IPS-NIHi7 (cell line): ENCODE measurements around the gene FHOD1.

Source experiments
- DNase-seq: peaks from one replicate; pipeline ENCODE4 v3.0.0; 2012; ENCODE audit warnings: mixed read lengths; ENCODE audit errors: extremely low spot score

The FHOD1 gene

GRCh38 chr16:67249178-67250044 lies 2.1 kb upstream of the FHOD1 start:
- peak; percentile 40 for DNase-seq

DNA sequence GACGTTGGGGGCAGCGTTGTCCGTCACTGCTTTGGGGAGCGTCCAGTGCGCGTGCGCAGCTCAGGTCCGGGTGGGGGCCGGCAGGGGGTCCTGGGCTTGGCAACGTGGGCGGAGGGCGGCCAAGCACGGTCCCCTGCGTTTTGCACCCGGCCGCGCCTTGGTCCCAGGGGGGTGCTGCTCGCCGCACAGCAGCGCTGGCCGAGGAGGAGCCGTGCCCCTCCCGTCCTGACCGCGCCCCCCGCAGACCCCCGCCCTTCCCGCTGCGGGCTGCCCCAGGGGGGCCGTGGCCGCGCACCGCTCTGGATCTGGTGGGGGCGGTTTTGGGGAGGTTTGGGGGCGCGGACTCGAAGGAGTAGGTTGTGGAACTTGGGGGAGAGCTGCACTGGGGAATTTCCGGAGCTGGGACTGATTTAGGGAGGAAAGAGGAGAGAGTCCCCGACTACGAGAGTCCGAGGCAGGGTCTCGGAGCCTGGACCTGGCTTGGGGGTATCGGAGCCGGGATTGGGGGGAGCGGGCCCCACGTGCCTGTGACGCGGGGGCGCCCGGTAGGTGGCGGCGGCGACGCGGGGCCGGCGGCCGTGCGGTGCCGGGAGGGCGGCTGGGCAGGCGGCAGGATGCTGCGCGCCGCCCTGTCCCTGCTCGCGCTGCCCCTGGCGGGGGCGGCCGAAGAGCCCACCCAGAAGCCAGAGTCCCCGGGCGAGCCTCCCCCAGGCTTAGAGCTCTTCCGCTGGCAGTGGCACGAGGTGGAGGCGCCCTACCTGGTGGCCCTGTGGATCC lies 1.3 kb upstream of the FHOD1 start, which contains the start of gene SLC9A5:
Gene SLC9A5, plus strand, starts transcription at position 579 of the 777 bp plus-strand sequence. Its CDS starts 36 bp downstream, at position 615.
- DNase-seq: peak; percentile 43

GRCh38 chr16:67248073-67248400 lies 756 bp upstream of the FHOD1 start:
- DNase-seq: no peak

- peak; percentile 87 for DNase-seq
Observed at GRCh38 chr16:67246756-67247191, 507 bp downstream of the FHOD1 start.

GRCh38 chr16:67246081-67246755 lies 1.1 kb downstream of the FHOD1 start:
- peak; percentile 70 for DNase-seq

GRCh38 chr16:67245674-67246080 lies 1.6 kb downstream of the FHOD1 start:
- DNase-seq: no peak

- DNase-seq: no peak
Observed at GRCh38 chr16:67245186-67245585, 2.1 kb downstream of the FHOD1 start.

- no peak for DNase-seq
Observed at GRCh38 chr16:67244387-67245185, 2.7 kb downstream of the FHOD1 start.

DNA sequence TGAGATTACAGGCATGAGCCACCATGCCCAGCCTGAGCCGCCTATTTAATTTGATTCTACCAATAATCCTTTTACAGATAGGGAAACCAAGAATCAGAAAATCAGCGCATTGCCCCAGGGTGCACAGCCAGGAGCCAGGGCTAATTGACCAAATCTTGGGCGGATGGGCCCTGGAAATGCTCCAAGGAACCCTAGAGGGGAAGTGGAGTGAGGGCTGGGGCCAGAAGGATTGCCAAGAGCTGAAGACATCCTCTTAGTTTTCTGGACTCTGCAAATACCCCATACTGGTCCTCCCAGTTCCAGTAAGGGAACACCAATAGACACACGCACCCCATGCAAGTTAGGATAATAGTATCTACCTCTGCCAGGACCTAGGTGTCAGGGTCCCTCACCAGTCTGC lies 3.8 kb downstream of the FHOD1 start:
- DNase-seq: no peak

DNA sequence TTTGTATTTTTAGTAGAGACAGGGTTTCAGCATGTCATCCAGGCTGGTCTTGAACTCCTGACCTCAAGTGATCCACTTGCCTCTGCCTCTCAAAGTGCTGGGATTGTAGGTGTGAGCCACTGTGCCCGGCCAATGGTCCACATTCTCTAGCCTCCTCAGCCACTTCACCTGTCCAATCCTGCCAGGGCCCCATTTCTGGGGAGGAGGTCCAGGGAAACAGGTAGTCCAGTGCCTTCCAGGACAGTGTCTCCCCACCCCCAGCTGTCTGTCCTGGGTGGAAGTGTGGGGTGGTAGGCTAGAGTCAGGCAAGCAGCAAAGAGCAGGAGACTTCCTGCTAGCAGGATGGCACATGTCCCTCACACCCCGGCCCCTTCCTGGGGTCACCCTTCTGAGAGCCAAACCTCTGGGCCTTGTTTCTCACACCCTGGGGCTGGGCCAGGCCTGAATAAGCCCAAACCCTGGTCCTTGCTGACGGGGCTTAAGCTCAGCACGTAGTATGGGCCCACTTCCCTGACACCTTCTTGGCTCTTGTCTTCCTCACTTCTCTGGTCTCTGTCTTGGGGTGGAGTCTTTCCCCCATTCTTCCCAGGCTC lies 5.0 kb downstream of the FHOD1 start:
- DNase-seq: no peak

GRCh38 chr16:67241008-67241900 lies 6.0 kb downstream of the FHOD1 start:
- peak; percentile 50 for DNase-seq

- no peak for DNase-seq
Observed at GRCh38 chr16:67240506-67240905, 6.8 kb downstream of the FHOD1 start.

DNA sequence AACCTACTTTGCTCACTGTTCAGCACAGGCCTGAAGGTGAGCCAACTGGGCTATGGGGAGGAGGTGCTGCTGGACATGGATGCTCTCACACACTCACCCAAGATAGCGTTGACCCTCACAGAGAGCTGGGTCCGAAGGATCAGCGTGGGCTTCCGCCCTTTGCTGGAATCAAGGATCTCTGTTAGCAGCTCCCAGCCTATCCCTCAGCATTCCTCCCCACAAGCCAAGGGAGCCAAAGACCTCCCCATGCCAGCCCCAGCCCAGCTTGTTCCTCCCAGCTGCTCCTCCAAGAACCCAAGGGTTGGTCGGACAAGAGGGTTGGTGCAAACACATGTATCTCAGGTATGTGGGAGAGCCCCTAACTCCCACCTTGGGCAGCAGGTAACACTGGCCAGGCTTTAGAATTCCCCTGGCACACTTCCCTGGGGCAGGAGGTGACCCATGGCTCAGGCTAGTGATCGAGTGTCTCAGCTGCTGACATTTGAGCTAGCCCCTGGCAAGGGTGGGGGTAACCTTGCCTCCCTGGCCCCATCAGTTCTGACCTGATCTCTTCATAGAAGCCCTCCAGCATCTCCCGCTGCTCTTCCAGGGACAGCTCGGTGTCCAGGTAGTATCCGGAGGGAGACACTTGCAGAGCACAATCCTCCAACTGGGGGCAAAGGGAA lies 8.3 kb downstream of the FHOD1 start:
- DNase-seq: no peak

GRCh38 chr16:67238278-67238575 lies 9.1 kb downstream of the FHOD1 start:
- no peak for DNase-seq

DNA sequence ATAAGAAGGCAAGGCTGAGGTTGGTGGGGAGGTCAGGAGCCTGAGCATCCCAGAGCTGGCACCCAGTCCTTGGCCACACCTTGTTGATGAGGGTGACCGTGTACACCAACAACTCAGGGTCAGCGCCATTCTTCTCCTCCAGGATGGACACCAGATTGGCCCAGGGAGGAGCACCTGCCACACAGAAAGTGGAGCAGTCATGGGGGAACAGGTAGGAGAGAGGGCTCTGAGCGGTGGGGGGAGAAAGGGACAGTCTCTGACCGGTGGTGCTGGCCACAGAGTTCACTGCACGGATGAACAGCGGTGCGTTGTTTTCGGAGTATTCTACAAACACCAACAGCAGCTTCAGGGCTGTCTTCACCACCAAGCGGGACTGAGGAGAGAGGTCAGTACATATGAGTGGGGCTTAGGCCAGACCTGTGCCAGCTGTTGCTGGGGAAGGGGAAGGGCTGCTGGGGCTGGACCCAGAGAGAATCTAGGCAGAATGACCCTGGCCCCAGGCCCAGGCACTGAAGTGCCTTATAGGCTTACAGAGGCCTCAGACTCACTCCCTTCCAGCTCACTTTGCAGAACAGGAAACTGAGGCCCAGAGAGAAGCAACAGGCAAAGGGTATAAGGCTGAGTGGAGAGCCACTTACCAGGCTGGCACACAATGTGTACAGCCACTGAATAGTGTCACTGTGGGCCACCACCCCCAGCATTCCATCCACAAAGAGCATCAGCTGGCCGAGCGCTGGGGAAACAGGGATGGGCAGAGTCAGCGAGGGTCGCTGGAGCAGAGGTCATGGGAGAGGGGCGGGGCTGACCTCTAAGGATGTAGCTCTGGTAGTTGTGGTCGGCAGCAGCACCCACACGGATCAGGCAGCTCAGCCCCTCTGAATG lies 9.6 kb downstream of the FHOD1 start:
- DNase-seq: no peak

DNA sequence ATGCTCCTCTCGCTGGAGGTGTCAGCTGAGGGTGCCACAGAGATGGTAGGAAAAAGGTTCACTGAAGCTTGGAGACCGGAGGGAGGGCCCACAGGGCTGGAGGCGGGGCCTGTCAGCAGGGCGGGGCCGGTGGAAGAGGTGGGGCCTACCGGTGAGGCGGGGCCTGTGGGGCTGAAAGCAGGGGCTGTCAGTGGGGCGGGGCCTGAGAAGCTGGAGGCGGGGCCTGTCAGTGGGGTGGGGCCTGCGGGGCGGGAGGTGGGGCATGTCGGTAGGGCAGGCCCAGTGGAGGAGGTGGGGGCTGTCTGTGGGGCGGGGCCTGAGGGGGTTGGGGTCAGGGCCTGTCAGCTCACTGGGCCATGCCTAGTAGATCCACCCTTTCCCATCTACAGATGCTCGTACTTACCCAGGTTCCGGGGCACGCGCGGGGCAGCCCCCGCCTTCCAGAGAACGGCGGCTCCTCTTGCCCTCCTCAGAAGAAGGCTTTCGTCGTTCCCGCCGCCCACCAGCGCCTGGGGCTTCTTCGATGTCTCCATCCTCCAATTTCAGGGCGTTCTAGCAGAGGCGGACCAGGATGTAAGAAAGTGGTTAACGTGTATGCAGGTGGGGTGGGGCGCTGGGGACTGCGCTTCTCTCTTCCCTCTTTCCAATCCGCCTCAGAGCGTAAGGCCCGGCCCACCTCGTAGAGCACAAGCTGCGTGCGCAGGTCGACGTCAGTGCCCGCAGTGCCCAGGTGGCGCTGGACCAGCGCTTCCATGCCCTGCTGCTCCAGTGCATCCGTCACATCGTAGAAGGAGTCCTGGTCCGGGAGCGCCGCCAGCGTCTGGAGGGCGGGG lies 10.5 kb downstream of the FHOD1 start:
- peak; percentile 98 for DNase-seq

- DNase-seq: no peak
Observed at GRCh38 chr16:67235816-67236562, 11.3 kb downstream of the FHOD1 start.
